H1 (cell line): ENCODE data around the gene FNDC1. TPM values are rescaled to one million over a fixed set of nuclear protein-coding genes. Genes with fewer than 3 reads are reported as not detected.

Source experiments
- CTCF ChIA-PET: fragments of 300-600 bp; sonication (Branson Sonifier 250); formaldehyde crosslinking; loops from one replicate; lab custom pipeline; 2021; ENCODE audit not compliant: partially characterized antibody; lab: Charles Lee
- POLR2A ChIA-PET: fragments of 300-600 bp; sonication (Branson Sonifier 250); formaldehyde crosslinking; loops from one replicate; lab custom pipeline; 2021; ENCODE audit warnings: inconsistent platforms; ENCODE audit not compliant: partially characterized antibody; lab: Charles Lee
- DNase-seq, 2 experiments: peaks; one replicate each; pipeline versions ENCODE4 v3.0.0 to v3.0.0-alpha.2; 2010 to 2022; ENCODE audit warnings: low spot score in 2 of 2, low read depth in 1 of 2, mixed read lengths in 1 of 2
- FAIRE-seq: peaks from 2 replicates; lab custom pipeline; 2011; peaks lifted over from hg19 to GRCh38; lab: Jason Lieb, UNC
- H2AFZ ChIP-seq: 2 replicates; pipeline ENCODE4 v1.8.1; 2012; ENCODE audit warnings: low read length, inconsistent platforms
- H2AK5ac ChIP-seq: 2 replicates; pipeline ENCODE4 v1.6.1; 2013; ENCODE audit warnings: low read depth, low read length
- H2BK120ac ChIP-seq: replicated peaks from 2 replicates; pipeline ENCODE3; 2013; ENCODE audit warnings: low read depth, low read length, inconsistent platforms
- H2BK12ac ChIP-seq: 2 replicates; pipeline ENCODE4 v1.6.1; 2013; ENCODE audit warnings: low read depth, low read length
- H2BK15ac ChIP-seq: 2 replicates; pipeline ENCODE4 v1.6.1; 2013; ENCODE audit warnings: low read length
- H2BK20ac ChIP-seq: 2 replicates; pipeline ENCODE4 v1.6.1; 2013; ENCODE audit warnings: low read length
- H2BK5ac ChIP-seq: 2 replicates; pipeline ENCODE4 v1.6.1; 2013; ENCODE audit warnings: low read depth, low read length
- H3K14ac ChIP-seq: 2 replicates; pipeline ENCODE4 v1.6.1; 2013; ENCODE audit warnings: inconsistent platforms; ENCODE audit not compliant: insufficient read length
- H3K18ac ChIP-seq: 2 replicates; pipeline ENCODE4 v1.6.1; 2013; ENCODE audit warnings: low read length; ENCODE audit errors: extremely low read depth
- H3K23ac ChIP-seq: 2 replicates; pipeline ENCODE4 v1.6.1; 2013; ENCODE audit warnings: inconsistent platforms; ENCODE audit not compliant: insufficient read length
- H3K23me2 ChIP-seq: 2 replicates; pipeline ENCODE4 v1.6.1; 2013; ENCODE audit warnings: low read depth, low read length
- H3K27ac ChIP-seq: 2 replicates; pipeline ENCODE4 v1.6.1; 2011; ENCODE audit warnings: low read depth, low read length, inconsistent platforms
- H3K27me3 ChIP-seq, 4 experiments: replicated peaks in 1 of 4; 1 replicate in 1 of 4; 2 replicates in 3 of 4; pipeline versions ENCODE4 v1.6.1 to v1.8.1; 2011 to 2013; ENCODE audit warnings: low read length in 3 of 4, mild to moderate bottlenecking in 3 of 4, inconsistent platforms in 2 of 4, mixed read lengths in 2 of 4, moderate library complexity in 1 of 4; ENCODE audit not compliant: control insufficient read depth in 3 of 4, insufficient read depth in 3 of 4; ENCODE audit errors: extremely low read depth in 1 of 4
- H3K36me3 ChIP-seq, 4 experiments: 2 replicates each; pipeline versions ENCODE4 v1.6.1 to v1.8.1; 2011 to 2013; ENCODE audit warnings: mild to moderate bottlenecking in 4 of 4, low read length in 3 of 4, moderate library complexity in 2 of 4, control low read depth in 1 of 4, inconsistent platforms in 1 of 4; ENCODE audit not compliant: insufficient read depth in 4 of 4, control insufficient read depth in 2 of 4
- H3K4ac ChIP-seq: replicated peaks from 2 replicates; pipeline ENCODE3; 2013; ENCODE audit warnings: low read length, low read depth, mixed read lengths, inconsistent platforms; ENCODE audit not compliant: insufficient read length
- H3K4me1 ChIP-seq, 4 experiments: replicated peaks in 1 of 4; 1 replicate in 1 of 4; 2 replicates in 3 of 4; pipeline versions ENCODE4 v1.6.1 to v1.8.1; 2011 to 2013; ENCODE audit warnings: low read length in 3 of 4, inconsistent platforms in 2 of 4, mixed read lengths in 1 of 4; ENCODE audit not compliant: insufficient read depth in 4 of 4, control insufficient read depth in 3 of 4
- H3K4me2 ChIP-seq, 2 experiments: 2 replicates each; pipeline versions ENCODE4 v1.6.1 to v1.8.1; 2011 to 2013; ENCODE audit warnings: low read depth in 2 of 2, low read length in 2 of 2, control low read depth in 1 of 2, inconsistent platforms in 1 of 2, mild to moderate bottlenecking in 1 of 2; ENCODE audit not compliant: insufficient read depth in 1 of 2
- H3K4me3 ChIP-seq, 4 experiments: fragments of 200-600, 300-600 bp in 1 of 4; sonication (generic), shearing (Covaris generic), sonication (Bioruptor Twin) in 1 of 4; 2 replicates each; pipeline versions ENCODE4 v1.5.1 to v1.8.1; 2011 to 2016; ENCODE audit warnings: low read length in 4 of 4, low read depth in 3 of 4, control low read depth in 2 of 4, inconsistent platforms in 2 of 4, mild to moderate bottlenecking in 2 of 4, mixed read lengths in 1 of 4, moderate library complexity in 1 of 4; ENCODE audit not compliant: insufficient read depth in 2 of 4; ENCODE audit errors: extremely low read depth in 1 of 4
- H3K56ac ChIP-seq: replicated peaks from 2 replicates; pipeline ENCODE3; 2013; ENCODE audit warnings: low read depth, mild to moderate bottlenecking, mixed read lengths, low read length, inconsistent platforms; ENCODE audit not compliant: insufficient read length
- H3K79me1 ChIP-seq: 2 replicates; pipeline ENCODE4 v1.6.1; 2013; ENCODE audit warnings: low read depth, low read length, control low read depth
- H3K79me2 ChIP-seq, 2 experiments: 2 replicates each; pipeline versions ENCODE4 v1.6.1 to v1.8.1; 2012 to 2013; ENCODE audit warnings: low read length in 2 of 2, mild to moderate bottlenecking in 2 of 2, inconsistent platforms in 1 of 2; ENCODE audit not compliant: insufficient read depth in 2 of 2, control insufficient read depth in 1 of 2
- H3K9ac ChIP-seq, 4 experiments: replicated peaks in 1 of 4; 1 replicate in 1 of 4; 2 replicates in 3 of 4; pipeline versions ENCODE4 v1.6.1 to v1.8.1; 2011 to 2013; ENCODE audit warnings: low read depth in 3 of 4, low read length in 3 of 4, control low read depth in 2 of 4, mild to moderate bottlenecking in 2 of 4, moderate library complexity in 2 of 4, inconsistent platforms in 1 of 4; ENCODE audit errors: extremely low read depth in 1 of 4
- H3K9me3 ChIP-seq, 2 experiments: 2 replicates each; pipeline versions ENCODE4 v1.6.1 to v1.8.1; 2012 to 2013; ENCODE audit warnings: mild to moderate bottlenecking in 2 of 2, moderate library complexity in 2 of 2, control low read depth in 1 of 2, inconsistent platforms in 1 of 2, low read depth in 1 of 2, low read length in 1 of 2, mixed read lengths in 1 of 2; ENCODE audit not compliant: insufficient read depth in 2 of 2
- H4K20me1 ChIP-seq, 2 experiments: replicated peaks in 1 of 2; 2 replicates each; pipeline versions ENCODE3 to v1.8.1; 2011 to 2013; ENCODE audit warnings: inconsistent platforms in 2 of 2, low read length in 2 of 2, mild to moderate bottlenecking in 1 of 2; ENCODE audit not compliant: insufficient read depth in 2 of 2, control insufficient read depth in 1 of 2
- H4K5ac ChIP-seq: 2 replicates; pipeline ENCODE4 v1.6.1; 2013; ENCODE audit warnings: low read length, low read depth, mixed read lengths, inconsistent platforms; ENCODE audit not compliant: insufficient read length
- H4K8ac ChIP-seq: 2 replicates; pipeline ENCODE4 v1.8.0; 2013; ENCODE audit warnings: mild to moderate bottlenecking, moderate library complexity, low read length, inconsistent platforms; ENCODE audit not compliant: insufficient read depth; ENCODE audit errors: extremely low read depth
- H4K91ac ChIP-seq: replicated peaks from 2 replicates; pipeline ENCODE3; 2013; ENCODE audit warnings: low read length, mixed read lengths, inconsistent platforms; ENCODE audit not compliant: insufficient read length
- BCL11A ChIP-seq, 2 experiments: IDR thresholded peaks; one replicate each; pipeline ENCODE4 v1.6.1; 2011; ENCODE audit warnings: low read depth in 2 of 2, low read length in 2 of 2, mild to moderate bottlenecking in 2 of 2
- CBX8 ChIP-seq: fragments of 300-800, 300-1000 bp; sonication (generic); IDR thresholded peaks from 2 replicates; pipeline ENCODE4 v1.7.1; 2016; ENCODE audit warnings: low read depth, low read length, borderline replicate concordance
- SP4 ChIP-seq: IDR thresholded peaks from 2 replicates; pipeline ENCODE4 v1.6.1; 2012; ENCODE audit warnings: low read length, inconsistent platforms
- WGBS, 2 experiments: shearing (Covaris generic) in 1 of 2; methylation state at CpG; one replicate each; pipeline versions ENCODE4 v1.1.6 to v1.1.7; 2013 to 2015; ENCODE audit warnings: low lambda C conversion rate in 2 of 2, mixed read lengths in 2 of 2, inconsistent platforms in 1 of 2, low coverage in 1 of 2, missing lambda C conversion rate in 1 of 2; ENCODE audit not compliant: insufficient replicate concordance in 2 of 2, insufficient coverage in 1 of 2, insufficient read length in 1 of 2; ENCODE audit errors: extremely low coverage in 1 of 2, missing lambda C conversion rate in 1 of 2; 5-methylcytosine and 5-hydroxymethylcytosine counted together
- polyA plus RNA-seq, 7 experiments: library from polyadenylated mRNA; depleted of rRNA in 3 of 7; stranded (reverse) in 5 of 7; unstranded in 2 of 7; fragments of >200 nt in 5 of 7; fragments of 200-250 nt in 2 of 7; gene quantifications; 1 replicate in 5 of 7; 2 replicates in 1 of 7; 4 replicates in 1 of 7; pipeline versions ENCODE4 v1.2.1 to v1.2.3, GENCODE V29; 2011 to 2013; ENCODE audit warnings: missing spikeins in 2 of 7, mixed read lengths in 2 of 7
- total RNA-seq: library from RNA; stranded (reverse); fragmentation: NEBNext Ultra II Directional; extraction: Animal tissue kit (Norgen Biotek cat#: 25700); gene quantifications from 2 replicates; pipeline ENCODE4 v1.2.1, GENCODE V29; 2021

Gene FNDC1
- total and polyA plus RNA-seq, 2 of the 8 experiments (the other 6 are each of a cell fraction or from before 2014, with no cell fraction given): 0.06 to 0.30 TPM

GRCh38 chr6:159156089-159156488 is 13.1 kb upstream of the FNDC1 start:
- Histone ChIP-seq H2BK120ac (no peak overlapping the region), H3K56ac (no peak overlapping the region), H3K27ac (no peak overlapping the region), H3K36me3 (no peaks in the 10 kb centered on the region), H2BK12ac (no peak overlapping the region), H4K91ac (no peak overlapping the region), H3K4me2 (no peak overlapping the region), H3K18ac (no peak overlapping the region), H4K5ac (no peak overlapping the region), H2AFZ (no peak overlapping the region), H3K23ac (no peak overlapping the region), H3K14ac (no peak overlapping the region), H3K27me3 (no peaks in the 10 kb centered on the region; a peak in 1 of 7 replicates), H3K9ac (no peak overlapping the region), H2AK5ac (no peak overlapping the region), H3K4me3 (no peak overlapping the region), H4K20me1 (no peaks in the 10 kb centered on the region), H3K23me2 (no peaks in the 10 kb centered on the region), H3K4me1 (no peaks in the 10 kb centered on the region), H3K9me3 (peaks cover 0 to 4% of the 10 kb centered on the region in 2 experiments; a peak in 1 of 4 replicates), H2BK5ac (no peak overlapping the region), H2BK15ac (no peak overlapping the region), H3K4ac (no peak overlapping the region), H3K79me2 (no peaks in the 10 kb centered on the region), H4K8ac (no peak overlapping the region), H3K79me1 (no peaks in the 10 kb centered on the region), H2BK20ac (no peak overlapping the region)
- FAIRE-seq (no peak), DNase-seq (no peak)
- TF ChIP-seq CBX8 (no peak), SP4 (no peak), BCL11A (IDR thresholded peaks at IDR 0.05; ENCODE audit: low read depth in 2 of 2, low read length in 2 of 2) (no peak)
- 68% methylated on average over 1 of the region's 1 CpG; no CpG with 5 or more reads in 1 of the 2 experiments for WGBS, 2 experiments
- POLR2A ChIA-PET: interaction anchor here (1.1 to 1.7 kb wide), 2 partner anchors 8 to 13 kb away, joined by 3 to 5 read pairs; partner anchors contain the start of gene FNDC1
- CTCF ChIA-PET: interaction anchor here (0.7 to 2.6 kb wide), 3 partner anchors 12 to 499 kb away, joined by 3 to 9 read pairs (median 5); partner anchors contain the start of gene FNDC1
